AG08396 (cell line): Measurements from ENCODE around the gene HSF2BP.
"Not testable (repeated sequence)": the region's sequence is repeated elsewhere in the genome, so short reads cannot be mapped to it uniquely, and the experiment has no call there.

Experiments
- DNase-seq: peaks from one replicate; pipeline ENCODE4 v3.0.0; 2012; ENCODE audit warnings: low spot score, mixed read lengths

The HSF2BP gene

DNA sequence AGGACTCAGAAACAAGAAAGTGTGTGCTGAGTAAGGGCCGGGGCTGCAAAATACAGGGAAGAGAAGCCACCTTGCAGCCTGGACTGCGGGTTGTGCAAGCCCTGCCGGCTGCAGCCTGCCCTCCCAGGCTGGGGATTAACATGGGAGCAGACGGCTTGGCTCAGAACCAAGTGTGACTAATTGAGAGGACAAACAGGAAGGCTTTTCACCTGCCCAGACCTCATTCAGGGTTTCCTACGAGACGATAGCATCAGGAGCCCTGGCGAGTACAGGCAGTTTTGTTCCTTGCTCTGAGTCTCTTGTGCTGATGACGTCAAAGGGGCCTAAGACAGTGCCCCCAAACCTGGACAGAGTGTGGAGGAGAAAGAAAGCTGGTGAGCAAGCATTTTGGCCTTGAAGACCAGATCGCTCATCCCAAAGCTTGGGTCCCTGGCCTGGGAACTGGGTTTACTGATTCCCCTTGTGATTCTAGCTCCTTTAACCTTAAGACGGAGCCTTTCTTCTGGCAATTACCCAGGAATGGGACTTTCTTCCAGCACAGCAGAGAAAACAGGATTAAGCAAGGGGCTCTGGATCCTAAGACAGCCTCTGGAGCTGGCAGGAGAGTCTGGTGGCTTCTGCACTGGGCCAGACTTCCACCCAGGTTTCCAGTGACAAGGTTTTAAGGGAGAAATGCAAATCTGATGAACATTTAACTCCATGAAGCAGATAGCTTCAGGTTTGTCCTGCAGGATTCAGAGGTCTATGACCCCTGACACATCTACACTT is 142.2 kb downstream of the HSF2BP start:
- not testable (repeated sequence) for DNase-seq

DNA sequence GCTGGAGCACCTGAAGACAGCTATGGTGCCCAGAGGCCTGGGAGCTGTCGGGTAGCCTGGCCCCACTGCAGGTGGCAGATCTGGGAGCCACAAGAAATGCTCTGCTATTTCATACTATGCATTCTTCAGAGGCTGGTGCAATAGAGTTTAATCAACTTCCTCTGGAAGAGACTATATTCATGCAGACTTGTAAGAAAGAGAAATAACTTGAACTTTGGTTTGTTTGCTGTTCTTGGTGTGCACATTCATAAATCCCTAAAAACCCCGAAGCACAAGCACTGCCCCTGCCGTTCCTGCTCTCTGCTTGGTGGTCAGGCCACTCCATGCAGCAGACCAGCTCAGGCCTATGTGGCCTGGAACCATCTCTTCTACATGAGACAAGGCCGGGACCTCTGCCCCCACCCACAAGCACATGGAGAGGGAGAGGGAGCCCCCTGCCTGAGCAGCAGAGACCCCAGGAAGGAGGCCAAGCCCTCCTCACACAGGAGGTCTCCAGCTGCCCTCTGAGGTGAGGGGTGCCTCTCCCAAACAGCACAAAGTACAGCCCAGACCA is 142.9 kb downstream of the HSF2BP start:
- not testable (repeated sequence) for DNase-seq

DNA sequence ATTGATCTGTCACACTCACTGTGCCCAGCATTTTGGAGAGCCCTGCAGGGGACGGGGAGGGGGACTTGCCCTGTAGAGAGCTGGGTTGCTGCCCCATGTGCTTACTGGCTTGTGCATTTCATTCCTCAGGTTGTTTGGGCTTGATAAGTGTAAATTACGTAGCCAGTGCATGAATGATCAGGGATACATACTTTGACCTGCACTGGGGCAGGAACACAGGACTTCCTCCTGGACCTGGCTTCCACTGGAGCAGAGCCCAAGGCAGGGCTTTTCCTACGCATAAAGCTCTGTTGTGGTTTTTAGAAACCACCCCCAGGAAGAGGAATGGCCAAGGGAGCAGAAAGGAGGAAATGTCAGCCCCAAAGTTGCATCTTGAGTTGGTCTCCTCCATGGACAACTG is 144.5 kb downstream of the HSF2BP start:
- DNase-seq = not testable (repeated sequence)

DNA sequence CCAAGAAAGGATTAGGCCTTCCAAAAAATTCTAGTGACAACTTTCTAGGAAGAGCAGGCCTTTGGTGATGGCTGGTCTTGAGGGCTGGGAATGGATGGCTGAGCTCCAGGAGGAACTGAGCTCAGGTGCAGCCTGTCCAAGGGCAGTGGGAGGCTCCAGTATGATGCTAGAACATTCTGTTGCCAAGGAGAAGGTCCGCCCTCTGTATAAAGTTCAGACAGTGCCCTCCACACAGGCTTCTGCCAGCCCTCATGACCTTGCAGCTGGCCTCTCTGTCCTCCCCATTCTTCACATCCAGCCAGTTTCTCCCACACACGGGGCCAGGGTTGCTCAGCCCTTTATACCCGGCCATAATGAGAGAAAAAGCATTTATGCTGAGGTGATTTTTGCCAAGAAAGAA is 146.3 kb downstream of the HSF2BP start:
- DNase-seq = not testable (repeated sequence)

DNA sequence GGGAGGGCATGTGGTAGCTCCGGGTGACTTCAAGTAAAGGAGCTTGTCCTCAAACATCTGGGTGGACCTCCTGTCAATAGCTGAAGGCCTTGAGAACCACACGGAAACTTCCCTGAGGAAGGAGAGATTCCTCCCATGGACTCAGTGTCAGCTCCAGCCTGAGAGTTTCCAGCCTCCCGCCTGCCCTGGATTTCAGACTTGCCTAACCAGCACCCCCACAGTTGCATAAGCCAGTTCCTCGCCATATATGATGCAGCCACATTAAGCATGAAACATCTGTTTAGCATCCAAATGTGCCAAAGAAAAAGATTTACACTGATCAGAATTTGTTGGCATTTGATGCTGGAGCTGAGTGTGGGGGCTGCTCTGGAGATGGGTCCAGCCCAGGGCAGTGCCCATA is 148.1 kb downstream of the HSF2BP start:
- DNase-seq = not testable (repeated sequence)

DNA sequence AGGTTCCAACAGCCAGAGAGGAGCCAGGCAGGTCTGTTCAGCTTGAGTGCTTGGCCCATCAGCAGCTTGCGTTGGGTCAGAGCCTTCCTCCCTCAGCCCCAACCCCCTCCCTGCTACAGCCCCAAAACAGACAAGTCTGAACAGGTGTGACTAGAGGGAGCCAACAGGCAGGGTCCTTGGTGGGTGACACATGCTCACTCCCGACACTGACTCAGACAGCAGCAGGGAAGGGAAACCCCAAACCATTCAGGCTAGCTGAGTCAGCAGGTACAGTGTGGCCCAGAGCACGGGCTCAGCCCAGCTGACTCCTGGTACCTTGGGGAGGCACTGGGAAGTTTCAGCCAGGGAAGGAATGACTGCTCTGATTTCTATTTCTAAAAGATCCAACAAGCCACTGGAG is 148.6 kb downstream of the HSF2BP start:
- not testable (repeated sequence) for DNase-seq

DNA sequence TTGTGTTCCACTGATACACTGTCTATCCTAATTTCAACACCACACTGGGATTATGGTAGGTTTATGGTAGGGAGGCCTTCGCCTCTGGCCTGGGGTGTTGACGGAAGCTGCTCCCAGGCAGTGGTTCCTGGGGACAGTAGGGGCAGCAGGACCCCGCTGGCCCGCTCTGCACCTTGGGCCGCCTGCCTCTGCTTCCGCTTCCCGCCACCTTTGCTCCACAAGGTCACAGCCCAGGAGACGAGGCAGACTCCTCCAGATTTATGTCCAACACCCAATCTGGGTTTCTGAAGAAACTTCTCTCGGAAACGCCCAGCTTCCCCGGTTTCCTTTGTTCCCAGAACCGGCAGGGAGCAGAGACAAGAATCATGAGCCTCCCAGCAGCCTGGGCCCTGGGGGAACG is 155.4 kb downstream of the HSF2BP start:
- DNase-seq = not testable (repeated sequence)

DNA sequence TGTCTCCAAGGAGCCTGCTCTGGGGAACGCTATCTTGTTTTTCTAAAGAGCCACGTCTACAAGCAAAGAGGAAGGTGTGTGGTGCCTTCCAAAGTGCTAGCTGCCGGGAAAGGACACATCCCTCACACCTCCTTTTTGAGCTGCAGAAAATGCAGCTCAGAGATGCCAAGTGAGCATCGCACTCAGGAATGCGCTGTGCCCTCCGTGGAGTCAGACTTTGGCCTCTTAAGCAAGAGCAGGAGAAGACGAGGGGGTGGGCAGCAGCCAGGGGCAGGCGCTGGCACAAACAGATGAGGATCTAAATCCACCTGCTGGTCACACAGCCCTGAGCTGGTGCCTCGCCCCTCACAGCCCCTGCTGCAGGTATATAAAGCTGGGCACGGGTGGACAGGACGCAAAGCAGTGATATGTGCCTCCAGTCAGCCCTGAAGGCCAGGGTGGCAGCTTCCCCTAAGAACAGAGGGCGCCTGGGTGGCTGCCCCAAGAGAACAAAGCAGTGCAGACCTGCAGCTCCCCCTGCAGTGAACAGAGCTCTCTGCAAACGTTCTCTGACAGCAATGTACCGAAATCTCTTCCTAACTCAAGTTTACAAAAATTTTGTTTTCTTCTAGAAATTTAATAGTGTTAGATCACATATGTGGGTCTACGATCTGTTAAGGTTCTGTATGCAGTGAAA is 156.1 kb downstream of the HSF2BP start:
- DNase-seq = not testable (repeated sequence)

DNA sequence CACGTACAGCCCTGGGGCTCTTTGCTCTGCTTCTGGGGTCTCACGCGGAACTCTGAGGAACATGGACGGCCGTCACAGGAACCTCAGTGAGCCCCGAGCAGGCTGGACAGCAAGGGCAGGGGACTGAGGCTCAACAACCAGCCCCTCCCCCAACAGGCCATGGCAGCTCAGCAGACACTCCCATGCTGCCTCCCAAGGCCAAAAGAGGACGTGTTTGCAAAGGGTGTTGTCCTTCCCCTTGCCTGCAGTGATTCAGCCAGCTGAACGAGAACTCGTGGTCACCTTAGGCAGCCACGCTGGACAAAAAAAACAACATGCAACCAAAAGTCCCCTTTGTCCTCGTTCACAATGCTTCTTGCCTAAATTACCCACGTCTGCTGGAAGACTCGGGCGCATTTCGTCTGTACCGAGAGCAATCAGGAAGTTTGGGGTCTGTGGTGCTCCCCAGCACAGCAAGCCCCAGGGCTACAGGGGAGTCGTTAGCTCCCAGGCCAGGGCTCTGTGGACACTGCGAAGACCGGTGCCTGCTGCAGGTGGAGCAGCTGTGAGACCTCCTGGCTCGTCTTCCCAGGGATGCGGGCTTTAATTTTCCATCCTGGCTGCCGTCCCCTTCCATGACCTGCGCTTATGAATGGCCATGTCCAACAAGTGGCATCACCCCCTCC is 156.7 kb downstream of the HSF2BP start:
- DNase-seq = not testable (repeated sequence)

DNA sequence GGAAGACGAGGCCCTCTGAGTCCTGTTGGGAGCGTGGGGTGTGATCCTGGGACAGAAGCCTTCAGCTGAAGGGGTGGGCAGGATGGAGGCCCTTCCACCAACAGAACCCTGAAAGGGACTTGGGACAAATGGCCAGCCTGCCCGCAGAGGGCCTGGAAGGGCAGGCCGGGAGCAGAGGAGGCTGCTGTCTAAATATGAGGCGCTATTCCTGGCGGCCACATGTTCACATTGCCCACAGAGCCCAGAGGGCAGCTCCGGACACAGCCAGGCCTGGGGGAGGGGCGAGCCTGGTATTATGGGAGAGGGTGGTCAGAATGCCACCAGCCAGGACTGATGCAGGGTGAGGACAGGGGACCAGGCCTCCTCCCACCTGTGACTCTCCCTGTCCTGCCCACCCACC is 160.4 kb downstream of the HSF2BP start:
- DNase-seq = not testable (repeated sequence)

DNA sequence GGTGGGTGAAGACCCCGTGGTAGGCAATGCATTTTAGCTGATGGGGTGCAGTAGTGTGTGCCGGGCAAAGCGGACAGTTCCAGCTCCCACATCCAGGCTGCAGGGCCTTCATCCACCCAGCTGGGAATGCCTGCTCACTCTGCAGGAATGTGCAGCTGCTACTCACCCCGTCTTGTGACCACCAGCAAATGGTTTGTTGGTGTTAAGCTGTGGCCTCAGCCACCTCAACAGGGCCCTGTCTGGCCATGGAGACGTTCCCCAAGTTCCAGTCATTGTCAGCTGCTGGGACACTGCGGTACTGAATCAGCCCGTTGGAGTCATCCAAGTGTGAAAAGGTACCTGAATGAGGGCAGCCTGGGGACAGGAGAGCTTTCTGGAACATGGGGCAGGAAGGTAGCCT is 161.2 kb downstream of the HSF2BP start:
- not testable (repeated sequence) for DNase-seq

DNA sequence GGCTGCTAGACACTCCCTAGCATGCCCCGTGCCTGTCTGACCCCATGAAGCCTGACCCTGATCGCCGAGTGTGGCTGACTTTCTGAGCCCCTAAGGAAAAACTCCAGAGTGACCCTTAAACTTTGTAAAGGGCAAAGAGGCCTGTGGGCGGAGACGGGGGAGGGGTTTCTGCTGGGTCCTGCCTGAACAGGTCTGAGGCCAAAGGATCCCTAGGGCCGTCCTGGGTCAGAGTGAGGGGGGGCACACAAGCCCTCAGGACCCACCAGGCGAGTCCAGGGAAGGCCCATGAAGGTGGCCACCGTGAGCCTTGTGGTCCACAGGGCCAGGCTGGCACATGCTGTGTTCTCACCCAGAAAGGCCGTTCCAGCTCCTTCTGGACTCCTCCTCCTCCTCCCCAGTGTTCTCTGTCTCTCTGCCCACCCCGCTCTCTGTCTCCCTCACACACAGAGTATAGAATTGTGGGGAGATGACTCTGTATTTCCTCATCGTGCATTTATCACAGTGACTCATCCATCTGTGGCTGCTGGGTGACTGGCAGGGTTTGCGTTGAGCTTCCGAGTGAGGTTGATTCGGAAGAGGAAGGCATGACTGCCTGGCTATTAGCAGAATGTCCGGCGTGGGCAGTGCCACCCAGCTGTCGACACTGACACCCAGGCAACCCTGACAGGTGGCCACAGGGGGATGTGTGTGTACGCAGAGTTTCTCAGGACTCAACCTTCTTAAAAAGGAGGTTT is 164.8 kb downstream of the HSF2BP start:
- DNase-seq = not testable (repeated sequence)

DNA sequence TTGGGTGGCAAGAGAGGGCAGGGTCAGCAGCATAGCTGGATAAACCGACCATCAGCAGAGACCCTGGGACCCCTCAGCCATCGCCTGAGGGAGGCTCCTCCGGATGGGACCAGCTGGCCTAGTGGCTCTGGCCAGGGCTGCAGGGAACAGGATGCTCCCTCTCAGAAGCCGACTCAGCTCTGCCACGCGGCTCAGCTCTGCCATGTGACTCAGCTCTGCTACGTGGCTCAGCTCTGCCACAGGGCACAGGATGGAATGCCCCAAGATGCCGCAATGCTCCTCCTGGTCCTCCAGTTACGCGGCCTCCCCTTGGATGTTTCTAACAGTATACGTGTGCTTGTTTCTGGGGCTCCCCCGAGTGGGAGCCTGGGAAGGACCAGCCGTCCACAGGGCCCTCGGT is 165.8 kb downstream of the HSF2BP start:
- DNase-seq = not testable (repeated sequence)

DNA sequence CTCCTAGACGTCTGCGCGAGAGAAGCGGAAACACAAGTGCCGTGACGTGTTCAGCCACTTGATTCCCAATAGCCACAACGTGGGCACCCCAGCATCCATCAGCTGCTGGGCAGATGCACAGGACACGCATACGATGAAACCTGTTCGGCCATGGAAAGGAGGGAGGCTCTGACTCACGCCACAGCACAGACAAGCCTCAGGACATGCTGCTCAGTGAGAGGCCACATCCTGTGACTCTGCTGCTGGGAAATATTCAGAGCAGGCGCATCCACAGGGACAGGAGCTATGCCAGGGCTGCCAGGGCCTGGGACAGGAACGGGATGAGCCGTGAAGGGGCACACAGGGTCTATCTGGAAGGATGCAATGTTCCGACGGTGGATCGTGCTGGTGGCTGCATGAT is 171.1 kb downstream of the HSF2BP start:
- DNase-seq = not testable (repeated sequence)

DNA sequence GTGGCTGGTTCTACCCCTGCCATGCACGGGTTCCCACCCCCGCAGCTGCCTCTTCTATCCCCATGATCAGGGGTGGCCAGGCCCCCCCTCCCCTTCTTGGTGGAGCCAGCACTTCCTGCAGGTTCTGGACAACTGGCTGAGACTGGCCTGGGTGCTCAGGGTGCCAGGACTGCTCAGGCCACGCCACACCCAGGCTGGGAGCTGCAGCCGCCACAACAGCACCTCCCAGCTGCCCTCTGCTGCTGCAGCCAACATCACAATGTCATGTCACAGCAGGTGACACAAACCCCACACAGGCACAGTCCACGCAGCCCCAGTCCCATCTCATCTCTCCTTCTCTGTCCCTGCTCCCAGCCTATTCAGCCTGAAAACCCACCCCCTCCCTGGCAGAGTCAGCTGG is 173.2 kb downstream of the HSF2BP start:
- not testable (repeated sequence) for DNase-seq

DNA sequence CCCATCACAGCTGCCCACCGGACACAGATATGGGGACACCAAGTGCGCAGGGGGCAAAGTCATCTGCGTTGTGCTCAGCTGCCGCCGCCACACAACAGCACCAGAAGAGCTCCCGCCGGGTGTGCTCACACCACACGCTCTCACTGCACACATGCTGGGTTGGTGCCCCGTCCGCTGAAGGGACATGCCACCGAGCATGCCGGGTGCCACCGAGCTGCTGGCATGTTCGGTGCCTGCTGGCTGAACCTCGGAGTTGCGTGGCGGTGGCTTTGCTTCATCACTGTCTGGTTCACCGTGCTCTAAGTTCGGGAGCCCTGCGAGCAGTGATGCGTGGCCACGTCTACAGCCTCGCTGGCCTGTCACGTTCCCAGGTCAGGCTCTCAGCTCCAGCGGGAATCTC is 174.3 kb downstream of the HSF2BP start:
- DNase-seq = not testable (repeated sequence)

DNA sequence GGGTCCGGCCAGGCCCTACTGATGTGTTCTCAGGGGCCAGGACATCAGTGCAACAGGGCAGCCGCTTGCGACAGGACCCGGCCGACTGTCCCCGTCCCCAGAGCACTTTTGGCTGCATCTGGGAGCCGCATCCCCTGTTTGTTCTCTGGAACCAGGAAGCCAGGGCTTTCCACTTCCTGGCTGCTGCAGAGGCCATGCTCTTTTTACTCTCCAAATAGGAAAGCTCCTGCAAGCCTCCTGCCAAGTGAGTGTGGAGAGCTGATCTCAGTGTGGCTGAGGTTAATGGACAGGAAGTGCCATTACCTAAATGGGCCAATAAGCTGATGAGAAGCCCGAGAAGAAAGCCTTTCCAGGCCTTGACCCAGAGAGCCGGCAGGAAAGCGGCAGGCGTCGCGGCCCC is 180.1 kb downstream of the HSF2BP start:
- DNase-seq = not testable (repeated sequence)
